Cerebellar nuclear complex (tissue), 1 donor: Measurements from ENCODE around the gene ZSWIM6.

Experiments
- DNase-seq, 2 experiments: peaks; one replicate each; lab custom pipeline; 2025; lab: John Stamatoyannopoulos, UW

The ZSWIM6 gene

DNA sequence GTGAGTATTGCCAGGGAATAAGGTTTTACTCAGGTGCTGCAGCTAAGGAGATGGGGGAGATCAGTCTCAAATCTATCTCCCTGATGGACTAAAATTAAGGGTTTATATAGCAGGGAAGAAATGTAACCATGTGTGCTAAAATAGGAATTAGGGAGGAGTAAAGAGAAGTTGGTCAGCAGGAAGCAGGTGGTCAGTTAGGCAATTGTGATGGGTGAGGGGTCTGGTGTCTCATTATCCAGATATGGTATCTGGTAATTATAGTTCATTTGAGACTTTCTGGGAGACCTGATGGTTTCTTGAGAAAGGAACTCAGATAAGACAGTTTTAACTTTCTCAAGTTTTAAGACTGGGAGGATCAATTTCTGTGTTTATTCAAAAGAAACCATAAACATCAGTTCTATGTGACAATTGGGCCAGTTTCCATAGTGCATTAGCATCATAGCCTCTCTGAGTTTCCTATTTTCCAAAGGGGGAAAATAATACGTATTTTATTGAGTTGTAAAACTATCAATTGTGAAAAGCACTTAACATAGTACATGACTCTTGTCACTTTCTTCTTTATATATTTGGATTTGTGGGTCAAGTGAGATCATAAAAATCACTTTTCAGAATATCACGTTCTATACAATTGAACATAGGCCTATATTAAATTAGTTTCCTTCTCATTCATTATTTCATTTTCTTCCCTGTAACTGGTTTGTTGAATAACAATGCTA lies 115.9 kb downstream of the ZSWIM6 start:
- DNase-seq, result no peak

DNA sequence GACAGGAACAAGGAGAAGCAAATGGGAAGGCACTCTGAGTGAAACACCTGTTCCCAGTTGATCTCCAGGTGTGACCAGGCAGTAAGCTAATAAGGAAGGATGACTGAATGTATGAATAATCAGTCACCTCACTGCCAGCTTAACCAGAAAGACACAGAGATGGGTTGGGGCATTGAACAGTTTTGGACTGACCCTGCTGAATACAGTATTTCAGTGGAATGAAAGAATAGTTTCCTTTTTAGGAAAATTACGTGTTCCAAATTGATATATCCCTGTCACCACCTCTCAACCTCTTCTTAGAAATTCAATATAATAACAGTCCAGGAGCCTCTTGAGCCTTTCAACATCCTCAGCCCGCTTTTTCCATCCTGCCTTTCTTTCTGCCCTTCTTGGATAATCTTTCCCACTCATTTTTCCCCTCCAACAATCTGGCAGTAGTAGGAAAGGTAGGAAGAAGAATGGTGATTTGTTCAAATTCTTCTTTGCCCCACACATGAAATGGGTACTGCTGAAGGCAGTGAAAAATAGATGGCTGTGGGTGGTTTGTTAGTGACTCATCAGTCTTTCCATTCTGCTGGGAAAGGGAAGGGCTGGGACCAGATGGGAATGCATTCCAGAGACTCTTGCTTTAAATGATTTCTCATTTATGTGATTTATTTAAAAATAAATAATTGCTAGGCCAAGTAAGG lies 117.9 kb downstream of the ZSWIM6 start:
- no peak for DNase-seq

DNA sequence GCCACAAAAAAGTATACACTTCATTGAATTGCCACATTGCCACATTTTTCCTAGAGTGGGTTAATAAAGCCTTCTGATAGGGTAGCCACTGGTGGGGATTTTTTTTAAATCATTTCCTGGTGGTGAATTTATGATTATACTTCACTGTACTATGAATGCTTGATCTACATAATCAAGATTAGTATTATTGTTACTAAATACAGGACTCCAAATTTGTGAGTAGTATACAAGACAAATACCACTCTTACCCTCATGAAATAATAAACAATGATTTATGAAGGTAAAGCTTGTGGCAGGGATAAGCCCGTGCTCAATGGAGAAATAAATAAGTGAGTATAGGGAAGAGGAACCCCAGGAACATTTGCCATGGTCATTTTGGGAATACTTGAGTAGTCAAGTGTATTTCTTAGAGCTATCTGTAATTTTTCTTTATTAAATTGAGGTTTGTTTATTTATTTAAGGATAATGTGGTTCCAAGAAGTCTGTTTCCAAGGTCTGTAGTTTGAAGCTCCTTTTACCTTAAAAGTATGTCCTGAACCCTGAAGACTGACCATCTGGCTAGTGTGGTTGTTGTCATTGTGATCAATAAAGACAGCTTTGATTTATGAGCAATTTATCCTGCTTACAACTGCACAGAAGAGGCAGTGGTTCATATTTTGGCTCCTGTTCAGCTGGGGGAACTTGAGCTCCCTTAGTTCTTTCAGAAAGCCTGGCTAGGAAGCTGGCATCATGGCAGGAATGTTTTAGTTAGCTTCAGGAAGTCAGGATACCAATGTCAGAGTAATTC lies 118.6 kb downstream of the ZSWIM6 start:
- DNase-seq, result no peak

DNA sequence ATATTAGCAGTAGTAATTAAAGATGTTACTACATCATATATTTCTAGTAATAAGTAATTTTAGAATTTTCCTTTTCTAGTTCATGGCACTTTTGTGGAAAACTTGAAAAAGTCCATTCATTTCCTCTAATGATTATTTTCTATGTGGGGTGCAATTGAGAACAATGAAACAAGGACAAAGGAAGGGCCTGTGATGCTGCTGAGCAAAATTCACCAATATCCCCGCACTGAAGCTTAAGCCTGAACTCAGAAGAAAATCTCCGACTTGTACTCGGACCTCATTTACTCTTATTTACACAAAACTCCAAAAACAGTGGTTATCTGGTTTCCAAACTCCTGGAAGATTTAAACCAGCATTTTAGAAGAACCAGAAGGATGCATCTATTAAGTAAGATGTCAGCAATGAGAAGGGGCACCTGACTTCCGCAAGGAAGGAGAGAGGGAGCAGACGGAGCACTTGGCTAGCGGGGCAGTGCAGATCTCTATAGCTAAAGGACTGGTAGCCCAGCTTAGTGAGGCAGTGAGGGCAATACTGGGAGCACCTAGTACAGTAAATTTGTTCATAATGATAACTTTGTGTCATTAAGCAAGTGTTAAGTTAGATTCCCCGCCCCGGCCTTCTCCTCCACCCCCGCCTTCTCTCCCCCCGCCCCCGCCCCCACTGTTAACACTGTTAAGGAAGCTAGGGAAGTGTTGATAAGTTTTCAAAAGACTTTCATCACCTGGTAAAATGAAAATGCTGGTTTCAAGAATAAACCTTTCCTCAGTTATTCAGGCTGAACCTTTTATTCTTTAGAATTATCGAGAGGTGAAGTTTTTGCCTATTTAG lies 123.3 kb downstream of the ZSWIM6 start:
- DNase-seq, result no peak

DNA sequence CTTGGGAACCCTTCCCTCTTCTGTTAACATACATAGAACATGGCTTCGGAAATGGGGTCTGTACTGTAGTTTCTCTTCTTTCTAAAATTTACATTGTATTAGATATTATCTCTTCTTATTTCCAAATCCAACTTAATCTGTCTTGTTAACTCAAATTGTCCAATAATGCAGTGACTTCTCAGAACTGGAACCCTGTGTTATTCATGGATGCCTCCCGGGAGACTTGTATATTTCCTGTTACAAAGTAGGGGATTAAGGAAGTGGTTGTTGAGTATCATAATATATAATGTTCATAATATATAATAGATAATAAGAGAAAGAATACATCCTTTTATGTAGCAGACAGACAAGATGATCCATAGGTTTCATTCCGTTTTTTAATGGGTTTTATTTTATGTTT lies 128.4 kb downstream of the ZSWIM6 start:
- no peak for DNase-seq

DNA sequence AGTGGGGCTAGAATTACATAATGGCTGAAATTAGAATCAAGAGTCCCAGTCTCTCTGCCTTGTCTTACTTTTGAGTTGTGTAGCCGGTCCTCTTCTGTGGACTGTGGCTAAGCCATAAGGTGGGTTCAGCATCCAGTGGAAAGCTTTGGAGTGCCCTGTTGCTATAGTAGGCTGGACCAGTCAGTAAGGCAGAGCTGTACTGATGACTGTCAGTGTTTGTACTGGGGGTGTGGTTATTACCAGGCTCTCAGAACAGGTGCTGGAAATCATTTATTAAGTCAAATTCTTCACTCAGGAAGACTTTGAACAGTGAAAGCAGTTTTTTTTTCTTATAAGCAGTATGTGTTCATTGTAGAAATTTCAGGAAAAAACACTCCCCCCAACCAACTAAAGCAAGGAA lies 129.4 kb downstream of the ZSWIM6 start:
- DNase-seq, result no peak

DNA sequence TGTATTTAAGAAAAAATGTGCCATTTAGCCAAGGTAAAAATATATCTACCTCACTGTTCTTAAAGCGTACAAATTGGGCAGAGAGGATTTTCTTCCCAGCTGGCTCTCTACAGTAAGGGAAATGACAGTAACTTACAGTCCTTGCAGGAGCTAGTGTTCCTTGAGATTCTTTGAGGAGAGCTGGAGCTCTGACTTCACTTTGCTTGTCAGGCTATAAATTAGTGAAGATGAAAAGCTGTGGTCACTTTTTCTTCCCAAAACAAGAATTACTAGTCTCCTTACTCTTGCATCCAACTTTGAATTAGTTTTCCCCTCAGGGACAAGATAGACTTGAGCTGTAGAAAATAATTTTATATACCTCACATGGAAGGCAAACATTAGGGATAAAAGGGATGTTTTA lies 129.9 kb downstream of the ZSWIM6 start:
- DNase-seq, result no peak

DNA sequence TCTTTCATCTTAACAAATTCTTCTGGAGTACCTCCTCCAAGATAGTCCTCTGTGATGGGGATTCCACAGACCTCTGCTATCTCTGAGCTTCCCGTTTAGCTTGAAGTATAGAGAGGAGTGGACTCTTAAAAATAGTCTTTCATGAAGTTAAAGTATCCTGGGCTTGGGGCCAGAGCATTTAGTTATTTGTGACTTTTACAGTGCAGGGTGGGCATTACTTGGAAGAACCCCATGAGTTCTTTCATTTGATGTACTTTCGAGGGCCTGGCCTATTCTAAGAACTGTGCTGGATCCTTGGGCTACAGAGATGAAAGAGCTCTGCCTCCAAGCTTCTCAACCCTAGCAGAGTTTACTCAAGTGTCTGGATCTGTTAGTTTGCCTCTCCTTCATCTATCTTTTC lies 131.5 kb downstream of the ZSWIM6 start:
- DNase-seq, result no peak

DNA sequence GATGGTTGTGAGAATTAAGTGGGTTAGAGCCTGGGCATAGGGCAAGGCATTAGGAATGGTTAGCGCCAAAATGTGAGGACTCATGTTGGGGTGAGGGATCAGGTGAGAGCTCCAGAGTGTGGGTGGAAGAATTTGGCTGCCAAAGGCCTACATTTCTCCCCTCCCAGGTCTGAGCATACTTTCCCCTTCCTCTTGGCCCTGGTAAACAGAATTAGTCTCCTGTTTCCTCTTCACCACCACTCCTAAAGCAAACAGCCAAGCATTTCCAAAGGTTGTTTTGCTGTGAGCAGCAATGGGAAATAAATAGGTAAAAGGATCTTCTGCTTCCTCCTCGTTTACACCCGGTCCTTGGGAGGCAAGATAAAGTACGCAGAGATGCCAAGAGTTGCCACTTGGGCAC lies 132.5 kb downstream of the ZSWIM6 start:
- DNase-seq, result no peak

DNA sequence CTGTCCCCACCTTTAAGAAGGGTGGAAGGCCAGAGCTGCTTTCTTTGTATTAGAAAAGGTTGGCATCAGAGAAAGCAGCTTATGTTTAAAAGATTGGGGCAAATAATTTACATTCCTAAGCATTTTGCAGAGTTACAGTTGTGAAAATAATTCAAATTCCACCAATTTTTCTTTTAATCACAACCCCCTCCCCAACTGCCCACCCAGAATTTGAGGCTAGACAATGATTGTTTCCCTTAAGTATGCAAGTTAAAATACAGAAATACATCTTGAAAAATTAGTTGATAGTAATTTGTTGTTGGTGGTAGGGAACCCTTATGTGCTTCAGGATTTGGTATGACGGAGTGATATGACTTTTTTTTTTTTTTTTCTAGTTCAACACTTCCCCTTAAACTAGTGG lies 133.0 kb downstream of the ZSWIM6 start:
- DNase-seq, result no peak

DNA sequence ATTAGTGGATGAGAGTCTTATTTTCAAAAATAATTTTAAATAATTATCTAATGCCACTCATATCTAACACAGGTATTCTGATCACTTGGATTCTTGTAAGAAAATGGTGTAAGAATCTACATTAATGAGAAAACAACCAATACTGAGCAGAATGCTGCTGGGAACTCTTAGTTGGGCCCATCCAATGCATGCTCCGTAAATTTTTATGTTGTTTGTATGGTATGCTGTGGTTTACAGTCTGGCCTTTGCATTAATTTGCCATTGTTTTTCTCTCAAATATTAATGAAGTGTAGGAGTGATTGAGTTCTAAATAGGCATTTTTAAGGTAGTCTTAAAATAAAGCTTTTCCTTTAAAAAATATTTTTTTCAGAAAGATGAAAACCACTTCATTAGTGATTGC lies 133.4 kb downstream of the ZSWIM6 start:
- no peak for DNase-seq

DNA sequence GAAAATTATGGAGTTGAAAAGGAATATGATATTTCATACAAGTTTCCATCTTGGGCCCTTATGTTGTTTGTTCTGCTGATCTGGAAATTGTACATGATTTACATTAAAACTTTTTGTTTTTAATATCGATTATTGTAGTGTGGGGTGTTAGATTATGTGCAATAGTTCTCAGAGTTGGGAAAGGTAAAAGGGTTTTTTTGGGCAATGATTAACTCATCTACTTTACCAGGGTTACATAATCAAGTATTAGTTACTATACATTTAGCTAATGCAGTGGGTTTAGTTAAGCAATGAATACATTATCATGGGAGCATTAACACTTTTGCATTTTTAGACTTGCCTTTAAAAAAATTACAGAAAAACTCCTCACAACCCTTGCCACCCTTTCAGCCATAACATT lies 134.0 kb downstream of the ZSWIM6 start:
- no peak for DNase-seq

DNA sequence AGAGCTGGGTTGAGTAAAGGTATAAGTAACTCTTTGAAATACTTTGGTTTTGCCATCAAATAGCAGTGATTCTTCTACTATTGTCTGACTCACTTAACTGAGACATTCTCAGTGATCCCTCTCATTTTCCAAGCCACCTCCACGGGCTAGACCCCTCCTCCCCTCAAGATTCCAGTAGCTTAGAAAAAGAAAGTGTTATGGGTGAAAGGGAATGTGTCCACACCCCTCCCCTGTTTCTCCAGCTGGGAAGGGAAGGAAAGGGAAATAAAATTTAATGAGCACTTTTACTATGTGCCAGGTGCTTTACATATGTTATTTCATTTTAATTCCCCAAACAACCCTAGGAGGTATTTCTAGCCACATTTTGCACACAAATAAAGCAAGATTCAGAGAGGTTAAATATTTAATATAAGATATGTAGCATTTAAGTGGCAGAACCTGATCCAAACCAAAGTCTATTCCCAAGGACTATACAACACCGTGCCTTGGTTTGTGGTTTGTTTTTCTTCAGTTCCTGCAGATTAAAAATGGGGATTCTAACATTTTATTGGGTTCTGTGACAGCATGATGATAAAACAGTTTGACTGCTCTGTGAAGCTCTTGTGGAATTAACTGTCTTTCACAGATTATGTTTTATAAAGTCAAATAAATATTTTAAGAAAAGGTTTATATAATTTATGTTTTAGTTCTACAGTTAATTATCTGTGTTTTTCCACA lies 135.9 kb downstream of the ZSWIM6 start:
- DNase-seq, result no peak

DNA sequence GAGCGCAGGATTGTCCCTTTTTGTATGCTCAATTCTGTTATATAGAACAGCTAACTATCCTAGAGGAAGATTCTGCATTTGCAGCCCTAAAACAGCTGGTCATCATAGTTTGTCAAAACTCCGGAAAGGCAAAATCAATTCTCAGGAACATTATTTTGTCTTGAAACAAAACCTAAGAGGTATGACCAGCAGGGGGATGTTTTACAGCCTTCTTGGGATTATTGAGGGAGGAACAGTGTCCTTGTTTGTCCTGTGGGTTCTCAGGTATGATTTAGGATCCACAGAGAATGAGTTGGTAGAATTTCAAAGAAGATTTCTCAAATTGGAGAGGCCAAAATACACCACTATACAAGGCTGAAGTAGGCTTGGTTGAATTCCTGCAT lies 136.4 kb downstream of the ZSWIM6 start:
- no peak for DNase-seq

DNA sequence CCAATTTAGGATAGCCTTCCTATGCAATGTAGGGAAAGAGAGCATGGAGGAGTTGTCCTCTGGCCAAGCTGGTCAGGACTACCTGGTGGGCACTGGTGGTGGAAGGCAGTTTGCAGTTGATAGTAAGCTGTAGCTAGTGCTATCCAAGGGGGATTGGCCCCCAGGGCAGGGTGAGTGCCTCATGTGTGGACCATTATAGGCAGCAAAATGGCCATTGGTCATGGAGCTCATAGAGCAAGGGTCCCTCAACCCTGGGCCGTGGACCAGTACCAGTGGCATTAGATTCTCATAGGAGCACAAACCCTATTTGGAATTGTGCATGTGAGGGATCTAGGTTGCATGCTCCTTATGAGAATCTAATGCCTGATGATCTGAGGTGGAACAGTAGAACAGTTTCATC lies 139.3 kb downstream of the ZSWIM6 start:
- no peak for DNase-seq

DNA sequence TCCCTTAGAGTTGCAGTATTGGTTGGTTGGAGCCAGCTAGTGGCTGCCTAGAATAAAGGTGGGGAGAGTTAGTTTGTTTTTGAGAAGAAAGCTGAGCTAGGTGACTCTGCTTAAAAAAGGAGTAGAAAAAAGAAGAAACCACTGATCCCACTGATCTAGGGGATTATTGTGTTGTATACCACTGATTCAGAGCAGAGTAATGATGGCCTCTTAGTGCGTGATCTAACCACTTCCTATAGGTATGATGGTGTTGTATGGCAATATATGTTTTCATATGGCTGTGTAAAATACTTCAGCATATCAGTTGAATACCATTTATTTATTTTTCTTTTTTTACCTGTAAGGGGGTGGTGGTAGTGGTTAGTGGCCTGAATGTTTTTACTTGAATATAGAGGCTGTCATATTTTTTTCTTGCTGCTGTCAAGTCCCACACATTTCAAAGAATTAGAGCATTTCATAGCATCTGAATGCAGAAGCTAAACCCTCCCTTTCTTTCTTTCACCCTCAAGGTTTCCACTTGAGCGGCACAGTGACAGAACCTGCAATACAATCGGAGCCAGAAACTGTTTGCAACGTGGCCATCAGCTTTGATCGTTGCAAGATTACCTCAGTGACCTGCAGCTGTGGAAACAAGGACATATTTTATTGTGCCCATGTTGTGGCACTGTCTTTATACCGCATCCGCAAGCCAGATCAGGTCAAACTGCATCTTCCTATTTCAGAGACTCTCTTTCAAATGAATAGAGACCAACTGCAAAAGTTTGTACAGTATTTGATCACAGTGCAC lies 140.3 kb downstream of the ZSWIM6 start:
- no peak for DNase-seq

DNA sequence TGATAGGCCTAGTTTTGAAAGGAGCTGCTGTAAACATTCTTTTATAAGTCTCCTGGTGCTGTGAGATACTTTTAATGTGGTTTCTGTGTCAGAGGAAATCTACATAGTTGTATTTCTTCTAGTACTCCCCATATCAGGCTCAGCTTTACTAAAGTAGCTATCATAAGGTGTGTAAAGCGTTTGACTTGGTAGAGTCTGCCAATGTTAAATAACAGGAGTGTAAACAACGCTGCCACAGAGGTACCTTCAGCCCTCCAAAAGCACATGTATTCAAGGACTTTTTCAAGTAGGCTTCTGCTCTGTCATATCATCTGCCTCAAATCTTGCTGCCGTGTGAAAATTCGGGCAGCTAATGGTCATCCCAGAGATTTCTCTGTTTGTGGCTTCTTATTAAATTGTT lies 142.7 kb downstream of the ZSWIM6 start:
- no peak for DNase-seq

DNA sequence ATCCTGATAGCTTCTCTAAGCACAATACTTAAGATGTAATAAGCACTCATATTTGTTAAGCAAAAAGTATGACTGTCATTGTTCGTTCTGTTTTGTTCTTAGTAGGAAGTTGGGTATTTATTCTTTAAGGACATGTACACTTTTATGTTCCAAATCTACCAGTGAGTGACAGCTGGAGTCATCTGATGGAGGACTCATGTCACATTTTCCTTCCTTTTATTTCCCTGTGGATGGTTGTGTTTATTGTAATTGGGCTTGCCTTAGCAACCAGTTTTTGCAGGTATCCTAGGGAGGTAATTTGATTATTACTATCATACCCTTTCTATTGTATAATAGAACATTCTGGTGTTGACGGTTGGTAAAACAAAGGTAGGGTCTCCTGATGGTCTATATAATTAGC lies 145.7 kb downstream of the ZSWIM6 start:
- no peak for DNase-seq

DNA sequence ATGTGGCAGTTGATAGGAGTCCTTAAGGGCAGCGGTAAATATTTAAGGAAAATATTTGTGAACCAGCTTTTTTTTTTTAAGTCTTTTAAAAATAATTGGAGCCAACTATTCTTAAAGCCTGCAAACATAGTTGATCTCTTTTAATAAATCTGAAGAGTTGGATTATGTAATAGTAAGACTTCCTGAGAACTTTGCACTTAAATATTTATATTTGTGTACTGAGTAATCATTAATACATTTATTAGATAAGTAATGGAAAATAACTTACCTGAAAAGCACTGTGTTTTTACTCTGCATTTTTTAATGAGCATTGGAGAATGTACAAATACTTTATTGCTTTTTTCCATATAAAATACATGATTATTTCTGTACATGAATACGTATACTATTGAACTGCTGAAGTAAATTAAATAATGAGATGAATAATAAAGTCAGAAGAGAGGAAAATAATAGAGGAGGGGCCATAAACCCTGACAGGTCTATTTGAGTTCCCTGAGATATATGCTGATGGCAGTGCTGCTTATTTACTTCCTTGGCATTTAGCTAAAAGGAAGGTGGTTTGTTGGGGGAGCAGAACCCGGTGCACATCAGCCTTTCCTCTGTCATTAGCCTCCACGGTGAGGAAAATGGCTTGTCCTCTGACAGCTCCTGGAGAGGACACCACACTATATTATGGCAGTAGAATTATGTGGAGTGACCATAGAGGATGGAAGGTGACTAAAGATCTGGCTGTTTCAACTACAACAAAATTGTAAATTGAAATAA lies 148.0 kb downstream of the ZSWIM6 start:
- no peak for DNase-seq

DNA sequence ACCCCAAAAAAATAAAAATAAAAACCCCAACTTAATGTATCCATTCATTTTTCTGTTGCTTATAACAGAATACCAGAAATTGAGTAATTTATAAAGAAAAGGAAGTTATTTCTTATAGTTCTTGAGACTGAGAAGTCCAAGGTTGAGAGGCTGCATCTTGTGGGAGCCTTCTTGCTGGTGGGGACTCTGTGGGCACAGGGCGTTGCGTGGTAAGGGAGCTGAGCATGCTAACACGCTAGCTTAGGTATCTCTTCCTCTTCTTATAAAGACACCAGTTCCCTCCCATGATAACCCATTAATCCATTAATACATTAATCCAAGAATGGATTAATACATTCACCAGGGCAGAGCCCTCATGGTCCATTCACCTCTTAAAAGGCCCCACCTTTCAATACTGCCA lies 150.9 kb downstream of the ZSWIM6 start:
- DNase-seq, result no peak
